HCT116 (cell line): ENCODE data around the gene RTN4RL2. TPM values are rescaled to one million over a fixed set of nuclear protein-coding genes. Genes with fewer than 3 reads are reported as not detected.

ENCODE experiments used
- ATAC-seq: fragments of 200-7000 bp; cut with Tn5 transposase; 2 replicates; pipeline ENCODE4 v1.9.1; 2020; ENCODE audit warnings: mild to moderate bottlenecking, moderate library complexity
- BruUV-seq: library from RNA; stranded (reverse); fragments of 400-500 nt; replicated peaks from 2 replicates; lab custom pipeline; 2021; lab: Mats Ljungman, UMichigan
- CTCF ChIA-PET: fragments of 300-600 bp; sonication (Branson Sonifier 250); formaldehyde crosslinking; loops from one replicate; lab custom pipeline; 2021; ENCODE audit warnings: antibody characterized with exemption; lab: Charles Lee
- POLR2A ChIA-PET: fragments of 300-600, 350-600 bp; sonication (Branson Sonifier 250); formaldehyde crosslinking; loops from one replicate; lab custom pipeline; 2021; ENCODE audit warnings: antibody characterized with exemption; lab: Charles Lee
- RAD21 ChIA-PET, 2 experiments: fragments of 300-600 bp; sonication (Branson Sonifier 250); formaldehyde crosslinking; loops; one replicate each; lab custom pipeline; 2023; ENCODE audit warnings: low total read pairs in 2 of 2; ENCODE audit not compliant: uncharacterized antibody in 2 of 2, unreplicated experiment in 2 of 2, low non-redundant PET in 1 of 2; lab: Charles Lee
- DNase-seq: peaks from one replicate; pipeline ENCODE4 v3.0.0-alpha.2; 2010; ENCODE audit warnings: low read depth, low spot score
- H2AFZ ChIP-seq: fragments of 200-600 bp; shearing (Covaris generic), sonication (generic); 2 replicates; pipeline ENCODE4 v1.6.1; 2017; ENCODE audit warnings: low read depth, mixed run types, mixed read lengths, antibody characterized with exemption, low read length; ENCODE audit not compliant: poor library complexity, severe bottlenecking
- H3K27ac ChIP-seq: 2 replicates; pipeline ENCODE4 v1.5.1; 2012; ENCODE audit warnings: low read depth, low read length
- H3K27me3 ChIP-seq: fragments of 200-600 bp; sonication (generic); 2 replicates; pipeline ENCODE4 v1.6.1; 2016; ENCODE audit warnings: mixed run types, low read length, mixed read lengths; ENCODE audit not compliant: insufficient read depth
- H3K36me3 ChIP-seq, 2 experiments: fragments of 200-500 bp in 1 of 2; fragments of 200-600 bp in 1 of 2; sonication (Bioruptor generic) in 1 of 2; sonication (generic) in 1 of 2; 2 replicates each; pipeline versions ENCODE4 v1.5.1 to v1.6.1; 2014 to 2016; ENCODE audit warnings: low read length in 2 of 2, inconsistent platforms in 1 of 2, mixed read lengths in 1 of 2, mixed run types in 1 of 2; ENCODE audit not compliant: insufficient read depth in 2 of 2, control insufficient read depth in 1 of 2
- H3K4me1 ChIP-seq, 2 experiments: fragments of 200-600 bp in 1 of 2; sonication (generic) in 1 of 2; 2 replicates each; pipeline versions ENCODE4 v1.5.1 to v1.6.1; 2012 to 2017; ENCODE audit warnings: low read length in 2 of 2, inconsistent platforms in 1 of 2, mild to moderate bottlenecking in 1 of 2, mixed read lengths in 1 of 2, mixed run types in 1 of 2, moderate library complexity in 1 of 2; ENCODE audit not compliant: insufficient read depth in 2 of 2, control insufficient read depth in 1 of 2
- H3K4me2 ChIP-seq: fragments of 200-600 bp; sonication (generic); 2 replicates; pipeline ENCODE4 v1.6.1; 2017; ENCODE audit warnings: mixed run types, low read length, mixed read lengths
- H3K4me3 ChIP-seq, 2 experiments: fragments of 200-600 bp in 1 of 2; sonication (generic) in 1 of 2; replicated peaks in 1 of 2; 2 replicates each; pipeline ENCODE4 v1.5.1; 2011 to 2016; ENCODE audit warnings: low read length in 2 of 2, control low read depth in 1 of 2, low read depth in 1 of 2, mild to moderate bottlenecking in 1 of 2, mixed read lengths in 1 of 2, mixed run types in 1 of 2
- H3K79me2 ChIP-seq: fragments of 200-600 bp; sonication (generic); 2 replicates; pipeline ENCODE4 v1.6.1; 2017; ENCODE audit warnings: mild to moderate bottlenecking, mixed run types, low read length, moderate library complexity, mixed read lengths; ENCODE audit not compliant: insufficient read depth
- H3K9ac ChIP-seq: fragments of 200-600 bp; sonication (generic); 2 replicates; pipeline ENCODE4 v1.6.1; 2016; ENCODE audit warnings: low read length, mixed read lengths
- H3K9me2 ChIP-seq: fragments of 200-600 bp; sonication (generic), shearing (Covaris generic); 2 replicates; pipeline ENCODE4 v1.6.1; 2017; ENCODE audit warnings: mixed run types, mild to moderate bottlenecking, moderate library complexity; ENCODE audit not compliant: insufficient read depth
- H3K9me3 ChIP-seq, 2 experiments: fragments of 200-500 bp in 1 of 2; fragments of 200-600 bp in 1 of 2; sonication (Bioruptor generic) in 1 of 2; sonication (generic) in 1 of 2; 2 replicates each; pipeline ENCODE4 v1.6.1; 2014 to 2017; ENCODE audit warnings: low read length in 2 of 2, mixed read lengths in 2 of 2, inconsistent platforms in 1 of 2, low read depth in 1 of 2, mild to moderate bottlenecking in 1 of 2, mixed run types in 1 of 2, moderate library complexity in 1 of 2; ENCODE audit not compliant: control insufficient read depth in 1 of 2, insufficient read depth in 1 of 2
- H4K20me1 ChIP-seq: fragments of 200-600 bp; sonication (generic), shearing (Covaris generic); 2 replicates; pipeline ENCODE4 v1.6.1; 2017; ENCODE audit warnings: mixed run types, mild to moderate bottlenecking, moderate library complexity; ENCODE audit not compliant: insufficient read depth
- ATF3 ChIP-seq: IDR thresholded peaks from 2 replicates; pipeline ENCODE4 v1.6.1; 2012
- CBX3 ChIP-seq: IDR thresholded peaks from 2 replicates; pipeline ENCODE4 v1.6.1; 2012; ENCODE audit warnings: low read depth
- CTCF ChIP-seq, 3 experiments: fragments of 200-600 bp in 1 of 3; sonication (generic) in 1 of 3; IDR thresholded peaks in 2 of 3; conservative IDR thresholded peaks in 1 of 3; 2 replicates each; pipeline ENCODE4 v1.5.1; 2012 to 2017; ENCODE audit warnings: low read depth in 2 of 3, low read length in 2 of 3, antibody characterized with exemption in 1 of 3, borderline replicate concordance in 1 of 3, control low read depth in 1 of 3, mild to moderate bottlenecking in 1 of 3, mixed read lengths in 1 of 3, mixed run types in 1 of 3, moderate library complexity in 1 of 3; ENCODE audit not compliant: insufficient read depth in 1 of 3
- EZH2 ChIP-seq: fragments of 200-600 bp; sonication (generic); IDR thresholded peaks from 2 replicates; pipeline ENCODE4 v1.6.1; 2017; ENCODE audit warnings: antibody characterized with exemption, mixed run types
- EZH2phosphoT487 ChIP-seq: fragments of 200-600 bp; IDR thresholded peaks from 2 replicates; pipeline ENCODE4 v1.6.1; 2018; ENCODE audit warnings: antibody characterized with exemption, borderline replicate concordance
- FOSL1 ChIP-seq: IDR thresholded peaks from 2 replicates; pipeline ENCODE4 v1.6.1; 2012; ENCODE audit warnings: low read depth
- MAX ChIP-seq: IDR thresholded peaks from 2 replicates; pipeline ENCODE4 v1.6.1; 2012
- POLR2A ChIP-seq: IDR thresholded peaks from 2 replicates; pipeline ENCODE4 v1.7.0; 2011; ENCODE audit warnings: borderline replicate concordance; ENCODE audit not compliant: insufficient read depth, insufficient read length; ENCODE audit errors: extremely low read depth
- SRF ChIP-seq: IDR thresholded peaks from 2 replicates; pipeline ENCODE4 v1.6.1; 2012; ENCODE audit warnings: low read depth
- TCF7L2 ChIP-seq: IDR thresholded peaks from 2 replicates; pipeline ENCODE4 v1.7.0; 2011; ENCODE audit warnings: borderline replicate concordance, inconsistent platforms; ENCODE audit not compliant: insufficient read depth, insufficient read length; ENCODE audit errors: extremely low read depth
- ZFX ChIP-seq: fragments of 450-650 bp; IDR thresholded peaks from 2 replicates; pipeline ENCODE4 v1.6.1; 2017
- intact Hi-C: fragments of 100-400 bp; cut with micrococcal nuclease; formaldehyde crosslinking; loops from 2 replicates; pipeline ENCODE4 v1.10.0; 2022
- total RNA-seq: library from RNA; stranded (reverse); gene quantifications from one replicate; pipeline ENCODE4 v1.2.1, GENCODE V29; 2021; ENCODE audit not compliant: unreplicated experiment
- TF ChIP-seq, protein P1 (sequence below): IDR thresholded peaks from 2 replicates; pipeline ENCODE4 v1.6.1; 2011; ENCODE audit warnings: mild to moderate bottlenecking, low read length, moderate library complexity; ENCODE audit not compliant: insufficient replicate concordance; ENCODE audit errors: extremely low read depth

RTN4RL2 gene
- total RNA-seq, 1 experiment from 2014 or later, result 24.0 TPM

DNA sequence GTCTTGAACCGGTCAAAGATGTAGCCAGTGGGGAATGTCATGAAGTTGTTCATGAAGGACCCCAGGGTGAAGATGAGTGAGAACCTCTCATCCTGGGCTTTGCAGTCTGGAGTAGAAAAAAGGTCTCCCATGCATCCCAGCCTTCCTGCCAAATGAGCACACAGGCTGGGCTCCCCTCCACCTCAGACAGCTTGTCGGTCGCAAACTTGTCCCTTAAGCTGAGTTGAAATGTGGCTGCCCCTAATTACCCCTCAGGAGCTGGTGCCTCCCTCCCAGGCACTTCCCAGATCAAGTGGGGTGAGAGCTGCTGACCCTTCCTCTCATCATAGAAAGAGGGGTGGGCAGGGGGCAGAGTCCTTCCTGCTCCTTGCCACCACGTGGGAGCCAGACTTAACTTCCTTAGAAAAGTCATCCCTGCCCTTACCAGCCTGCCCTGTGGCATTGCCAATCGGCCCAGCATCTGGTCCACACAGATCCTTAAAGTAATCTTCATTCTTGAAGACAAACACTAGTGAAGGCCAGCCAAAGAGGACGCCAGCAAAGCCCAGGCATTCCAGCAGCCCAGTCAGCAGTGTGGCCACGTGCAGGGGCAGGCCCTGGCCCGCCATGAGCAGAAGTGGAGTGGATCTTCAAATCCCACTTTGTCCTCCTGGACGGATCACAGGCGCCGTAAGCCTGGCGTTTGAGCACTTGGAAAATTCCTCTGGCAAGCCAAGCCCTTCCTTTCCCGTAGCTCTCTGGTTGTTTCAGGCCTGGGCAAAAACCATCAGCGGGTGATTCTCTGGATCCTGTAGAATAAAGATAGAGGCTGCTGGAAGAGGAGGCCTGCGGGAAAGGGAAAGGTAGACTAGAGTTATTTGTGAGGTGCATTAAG, 34.5 kb upstream of the RTN4RL2 start:
- Histone ChIP-seq H3K79me2 (peaks cover 8% of the 10 kb centered on the region; the same call in 1 of the 2 replicates), H3K4me2 (peak overlapping the region; percentile 75), H3K9me3 (no peaks in the 10 kb centered on the region), H3K27me3 (peaks cover 13% of the 10 kb centered on the region), H2AFZ (no peak overlapping the region), H3K4me3 (peak overlapping the region; percentile 54 to 57), H3K36me3 (no peaks in the 10 kb centered on the region; a peak in 1 of 4 replicates), H3K9me2 (no peaks in the 10 kb centered on the region), H3K4me1 (peaks cover 9 to 21% of the 10 kb centered on the region in 2 experiments), H3K9ac (peak overlapping the region; percentile 73), H4K20me1 (no peaks in the 10 kb centered on the region), H3K27ac (peak overlapping the region; percentile 39)
- BruUV-seq, result TSS peak; percentile 52
- intact Hi-C loops, result no loop called here
- TF ChIP-seq CTCF (IDR thresholded peaks at IDR 0.05 in 2 of 3, conservative IDR thresholded peaks at IDR 0.05 in 1 of 3; ENCODE audit: borderline replicate concordance in 1 of 3, insufficient read depth in 1 of 3, low read depth in 2 of 3, low read length in 2 of 3), result no peak
- no peak for TF ChIP-seq TCF7L2
- no peak for TF ChIP-seq CBX3
- no peak for TF ChIP-seq ATF3
- TF ChIP-seq EZH2phosphoT487, result no peak
- no peak for TF ChIP-seq ZFX
- no peak for TF ChIP-seq POLR2A
- TF ChIP-seq, protein P1, sequence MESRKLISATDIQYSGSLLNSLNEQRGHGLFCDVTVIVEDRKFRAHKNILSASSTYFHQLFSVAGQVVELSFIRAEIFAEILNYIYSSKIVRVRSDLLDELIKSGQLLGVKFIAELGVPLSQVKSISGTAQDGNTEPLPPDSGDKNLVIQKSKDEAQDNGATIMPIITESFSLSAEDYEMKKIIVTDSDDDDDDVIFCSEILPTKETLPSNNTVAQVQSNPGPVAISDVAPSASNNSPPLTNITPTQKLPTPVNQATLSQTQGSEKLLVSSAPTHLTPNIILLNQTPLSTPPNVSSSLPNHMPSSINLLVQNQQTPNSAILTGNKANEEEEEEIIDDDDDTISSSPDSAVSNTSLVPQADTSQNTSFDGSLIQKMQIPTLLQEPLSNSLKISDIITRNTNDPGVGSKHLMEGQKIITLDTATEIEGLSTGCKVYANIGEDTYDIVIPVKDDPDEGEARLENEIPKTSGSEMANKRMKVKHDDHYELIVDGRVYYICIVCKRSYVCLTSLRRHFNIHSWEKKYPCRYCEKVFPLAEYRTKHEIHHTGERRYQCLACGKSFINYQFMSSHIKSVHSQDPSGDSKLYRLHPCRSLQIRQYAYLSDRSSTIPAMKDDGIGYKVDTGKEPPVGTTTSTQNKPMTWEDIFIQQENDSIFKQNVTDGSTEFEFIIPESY, result no peak
- TF ChIP-seq EZH2, result no peak
- no peak for TF ChIP-seq SRF
- no peak for TF ChIP-seq MAX
- no peak for TF ChIP-seq FOSL1
- POLR2A ChIA-PET, result no interaction called here
- RAD21 ChIA-PET, result no interaction called here
- CTCF ChIA-PET, result interaction anchor here (1.4 kb wide), 1 partner anchor 32 kb away, joined by 3 read pairs; no protein-coding TSS in a partner anchor
- DNase-seq, result no peak
- no peak for ATAC-seq
